ENCODE data around the gene OR4A5.
"Not testable (repeated sequence)": the region's sequence is repeated elsewhere in the genome, so short reads cannot be mapped to it uniquely, and the experiment has no call there.

Gene OR4A5, protein sequence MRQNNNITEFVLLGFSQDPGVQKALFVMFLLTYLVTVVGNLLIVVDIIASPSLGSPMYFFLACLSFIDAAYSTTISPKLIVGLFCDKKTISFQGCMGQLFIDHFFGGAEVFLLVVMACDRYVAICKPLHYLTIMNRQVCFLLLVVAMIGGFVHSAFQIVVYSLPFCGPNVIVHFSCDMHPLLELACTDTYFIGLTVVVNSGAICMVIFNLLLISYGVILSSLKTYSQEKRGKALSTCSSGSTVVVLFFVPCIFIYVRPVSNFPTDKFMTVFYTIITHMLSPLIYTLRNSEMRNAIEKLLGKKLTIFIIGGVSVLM

DNA sequence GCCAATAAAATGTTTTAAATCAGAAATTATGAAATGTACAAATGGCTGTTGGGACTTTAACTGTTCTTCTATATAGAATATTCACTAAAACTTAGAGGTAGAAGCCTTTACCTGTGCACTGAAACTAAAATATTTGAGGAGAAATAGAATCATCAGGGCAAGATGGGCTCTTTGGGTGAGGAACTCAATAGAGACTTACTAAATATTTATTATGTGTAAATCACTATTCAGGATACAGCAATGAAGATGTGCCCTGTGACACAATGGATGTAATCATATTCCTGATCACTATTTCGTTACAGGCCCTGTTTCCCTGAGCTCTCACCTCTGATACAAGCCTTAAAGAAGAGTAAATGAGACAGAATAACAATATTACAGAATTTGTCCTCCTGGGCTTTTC lies at the start of gene OR4A5:
Gene OR4A5 (plus strand): TSS at position 301 of the 400 bp plus-strand sequence. CDS start 53 bp downstream, at position 354.
- DNase-seq, result not testable (repeated sequence)

DNA sequence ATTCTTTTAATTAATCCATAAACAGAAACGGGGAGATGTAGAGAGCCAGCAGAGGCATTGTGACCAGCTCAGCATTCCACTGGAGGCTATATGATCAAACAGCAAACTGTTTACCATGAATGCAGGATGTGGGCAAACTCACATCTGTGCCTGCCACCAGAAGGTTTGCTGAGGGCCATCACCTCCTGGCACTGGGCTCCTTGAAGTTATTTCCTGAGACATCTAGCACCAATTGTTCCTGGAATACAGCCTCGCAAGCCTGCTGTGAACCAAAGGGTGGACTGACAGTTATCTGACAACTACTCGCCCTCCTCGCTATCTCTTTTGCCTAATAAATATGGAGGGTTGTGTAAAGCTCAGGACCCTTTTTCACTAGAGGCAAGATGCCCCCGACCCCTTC lies 13.5 kb downstream of the OR4A5 start:
- not testable (repeated sequence) for DNase-seq
